ENCODE results near the gene PIK3R4. TPM values are rescaled to one million over a fixed set of nuclear protein-coding genes. Genes with fewer than 3 reads are reported as not detected.

PIK3R4 gene
- total RNA-seq, 4 donors from 2014 or later, result 33.9 to 38.4 (median 37.6) TPM

- TF ChIP-seq CTCF (IDR thresholded peaks at IDR 0.05), result no peak
- no peak for TF ChIP-seq POLR2A (IDR thresholded peaks at IDR 0.05)
- DNase-seq (ENCODE audit: low spot score in 2 of 2), result no peak
- no peak overlapping the region for H3K4me3 ChIP-seq (ENCODE audit: low read depth, poor library complexity, severe bottlenecking)
- 16 to 26% methylated on average over 1 of the region's 1 CpG for WGBS, 2 donors
- intact Hi-C loops (cut with DNase I; ENCODE audit: low total_unique reads), result no loop called here
Observed at GRCh38 chr3:130662501-130662996, 84.1 kb downstream of the PIK3R4 start.

- TF ChIP-seq CTCF (IDR thresholded peaks at IDR 0.05) (no peak), POLR2A (IDR thresholded peaks at IDR 0.05) (no peak)
- intact Hi-C loops (cut with DNase I; ENCODE audit: low total_unique reads), result no loop called here
- WGBS, 2 donors, result 69 to 77% methylated on average over 7 of the region's 7 CpGs
- no peak overlapping the region for H3K4me3 ChIP-seq (ENCODE audit: low read depth, poor library complexity, severe bottlenecking)
- no peak for DNase-seq (ENCODE audit: low spot score in 2 of 2)
Observed at GRCh38 chr3:130661140-130661891, 85.3 kb downstream of the PIK3R4 start.

GRCh38 chr3:130659911-130660310 is 86.7 kb downstream of the PIK3R4 start:
- intact Hi-C loops (cut with DNase I; ENCODE audit: low total_unique reads), result no loop called here
- TF ChIP-seq POLR2A (IDR thresholded peaks at IDR 0.05), result no peak
- TF ChIP-seq CTCF (IDR thresholded peaks at IDR 0.05), result no peak
- 75 to 78% methylated on average over 1 of the region's 1 CpG for WGBS, 2 donors
- DNase-seq (ENCODE audit: low spot score in 2 of 2), result no peak
- no peak overlapping the region for H3K4me3 ChIP-seq (ENCODE audit: low read depth, poor library complexity, severe bottlenecking)

- intact Hi-C loops (cut with DNase I; ENCODE audit: low total_unique reads), result no loop called here
- DNase-seq (ENCODE audit: low spot score in 2 of 2), result no peak
- 34 to 48% methylated on average over 4 of the region's 4 CpGs for WGBS, 2 donors
- H3K4me3 ChIP-seq (ENCODE audit: low read depth, poor library complexity, severe bottlenecking), result no peak overlapping the region
- TF ChIP-seq CTCF (IDR thresholded peaks at IDR 0.05) (no peak), POLR2A (IDR thresholded peaks at IDR 0.05) (no peak)
Observed at GRCh38 chr3:130658678-130659077, 88.0 kb downstream of the PIK3R4 start.

- no peak overlapping the region for H3K4me3 ChIP-seq (ENCODE audit: low read depth, poor library complexity, severe bottlenecking)
- TF ChIP-seq CTCF (IDR thresholded peaks at IDR 0.05) (no peak), POLR2A (IDR thresholded peaks at IDR 0.05) (no peak)
- DNase-seq (ENCODE audit: low spot score in 2 of 2), result no peak
- intact Hi-C loops (cut with DNase I; ENCODE audit: low total_unique reads), result no loop called here
- 93 to 94% methylated on average over 5 of the region's 5 CpGs for WGBS, 2 donors
Observed at GRCh38 chr3:130656627-130657026, 90.0 kb downstream of the PIK3R4 start.

Measured in lower leg skin (tissue), 4 donors.